Kidney tubule cell (primary cell): Measurements from ENCODE around the gene CDK14.

Experiments used
- DNase-seq: peaks from one replicate; pipeline ENCODE4 v3.0.0-alpha.2; 2018; ENCODE audit warnings: low spot score

Gene CDK14

GRCh38 chr7:90597563-90598253 lies 1.6 kb downstream of the CDK14 start:
- DNase-seq: peak; percentile 11

- DNase-seq: no peak
Measured at GRCh38 chr7:90599038-90599437, 2.9 kb downstream of the CDK14 start.

- DNase-seq: no peak
Measured at GRCh38 chr7:90599892-90600555, 3.9 kb downstream of the CDK14 start.

- DNase-seq: no peak
Measured at GRCh38 chr7:90602303-90602702, 6.2 kb downstream of the CDK14 start.

- DNase-seq: no peak
Measured at GRCh38 chr7:90603346-90603745, 7.2 kb downstream of the CDK14 start.

- DNase-seq: no peak
Measured at GRCh38 chr7:90604383-90604782, 8.3 kb downstream of the CDK14 start.

GRCh38 chr7:90605055-90605454 lies 8.9 kb downstream of the CDK14 start:
- DNase-seq: peak; percentile 78

GRCh38 chr7:90607196-90607595 lies 11.1 kb downstream of the CDK14 start:
- no peak for DNase-seq

GRCh38 chr7:90610105-90610504 lies 14.0 kb downstream of the CDK14 start:
- DNase-seq: no peak

GRCh38 chr7:90611115-90611514 lies 15.0 kb downstream of the CDK14 start:
- DNase-seq: no peak

- peak; percentile 12 for DNase-seq
Measured at GRCh38 chr7:90613088-90613498, 17.0 kb downstream of the CDK14 start.

- DNase-seq: no peak
Measured at GRCh38 chr7:90617442-90617841, 21.3 kb downstream of the CDK14 start.

GRCh38 chr7:90618876-90619275 lies 22.8 kb downstream of the CDK14 start:
- DNase-seq: no peak

- no peak for DNase-seq
Measured at GRCh38 chr7:90621125-90621746, 25.1 kb downstream of the CDK14 start.

GRCh38 chr7:90621747-90622140 lies 25.6 kb downstream of the CDK14 start:
- DNase-seq: no peak

- no peak for DNase-seq
Measured at GRCh38 chr7:90622670-90623069, 26.5 kb downstream of the CDK14 start.

- no peak for DNase-seq
Measured at GRCh38 chr7:90624225-90624911, 28.2 kb downstream of the CDK14 start.

GRCh38 chr7:90625051-90625450 lies 28.9 kb downstream of the CDK14 start:
- DNase-seq: peak; percentile 31

- DNase-seq: peak; percentile 58
Measured at GRCh38 chr7:90625562-90625961, 29.4 kb downstream of the CDK14 start.

GRCh38 chr7:90626013-90626412 lies 29.9 kb downstream of the CDK14 start:
- peak; percentile 68 for DNase-seq

- peak; percentile 64 for DNase-seq
Measured at GRCh38 chr7:90629297-90629918, 33.3 kb downstream of the CDK14 start.

GRCh38 chr7:90631502-90631901 lies 35.4 kb downstream of the CDK14 start:
- no peak for DNase-seq
